HG03457 (cell line): ENCODE results near the gene XYLT2.

ENCODE experiments used
- ATAC-seq: cut with Tn5 transposase; IDR thresholded peaks from one replicate; pipeline ENCODE4 v1.9.1; 2021; ENCODE audit warnings: moderate number of reproducible peaks; ENCODE audit not compliant: unreplicated experiment

XYLT2 gene

GRCh38 chr17:50348522-50349242 is 2.8 kb downstream of the XYLT2 start:
- no peak for ATAC-seq

DNA sequence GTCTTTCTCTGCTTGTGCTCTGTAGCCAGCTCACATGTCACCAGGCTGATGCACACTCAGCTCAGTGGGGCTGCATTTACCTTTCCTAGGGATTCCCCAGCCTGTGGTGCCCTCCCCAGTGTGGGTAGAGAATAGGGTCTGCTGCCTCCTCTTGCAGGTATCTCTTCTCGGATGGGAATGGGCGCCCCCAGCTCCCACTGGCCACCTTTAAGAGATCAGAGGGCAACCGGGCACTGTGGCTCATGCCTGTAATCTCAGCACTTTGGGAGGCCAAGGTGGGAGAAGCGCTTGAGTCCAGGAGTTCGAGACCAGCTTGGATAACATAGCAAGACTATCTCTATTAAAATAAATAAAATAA is 3.3 kb downstream of the XYLT2 start:
- no peak for ATAC-seq

DNA sequence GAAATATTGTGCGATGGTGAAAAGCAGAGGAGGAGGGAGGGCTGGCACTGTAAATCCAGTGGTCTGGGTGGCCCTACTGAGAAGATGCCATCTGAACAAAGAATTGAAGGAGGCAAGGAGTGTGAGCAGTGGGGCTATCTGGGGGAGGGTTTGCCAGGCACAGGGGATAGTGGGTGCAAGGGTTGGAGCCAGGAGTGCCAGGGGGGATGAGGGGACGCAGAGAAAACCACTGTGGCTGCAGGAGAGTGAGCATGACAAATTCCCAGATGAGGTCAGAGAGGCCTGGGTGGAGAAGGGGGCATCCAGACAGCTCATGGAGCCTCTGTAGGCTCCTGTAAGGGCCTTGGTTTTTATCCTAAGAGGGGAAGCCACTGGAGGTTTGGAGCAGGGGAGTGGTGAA is 4.8 kb downstream of the XYLT2 start:
- no peak for ATAC-seq

DNA sequence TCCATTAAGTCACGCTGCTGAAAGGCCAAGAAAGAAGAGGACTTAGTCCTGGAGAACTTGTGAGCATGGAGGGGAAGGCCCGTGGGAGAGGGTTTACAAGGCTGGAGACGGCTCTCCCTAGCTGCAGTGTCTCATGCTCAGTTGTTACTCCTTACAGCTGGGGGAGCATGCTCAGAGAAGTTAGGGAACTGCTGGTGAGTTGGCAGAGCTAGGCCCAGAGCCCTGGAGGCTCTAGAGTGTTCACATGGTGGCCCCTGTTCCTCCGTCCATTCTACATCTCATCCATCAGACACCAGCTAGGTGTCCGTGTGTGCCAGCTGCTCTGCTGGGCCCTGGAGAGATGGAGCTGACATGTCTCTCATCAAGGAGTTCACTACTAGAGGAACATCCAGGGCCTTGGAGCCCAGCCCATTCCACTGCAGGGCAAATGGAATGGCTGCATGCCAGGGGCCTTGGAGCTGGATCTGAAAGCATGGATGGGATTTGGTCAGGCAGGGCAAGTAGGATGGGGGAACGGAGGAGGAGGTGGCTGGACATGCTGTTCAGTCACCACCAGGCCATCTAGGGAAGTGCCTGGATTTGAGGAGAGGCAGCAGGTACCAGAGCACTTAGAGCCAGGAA is 6.3 kb downstream of the XYLT2 start:
- ATAC-seq = no peak

- ATAC-seq = no peak
These were observed 7.0 kb downstream of the XYLT2 start for GRCh38 chr17:50352693-50353599.

DNA sequence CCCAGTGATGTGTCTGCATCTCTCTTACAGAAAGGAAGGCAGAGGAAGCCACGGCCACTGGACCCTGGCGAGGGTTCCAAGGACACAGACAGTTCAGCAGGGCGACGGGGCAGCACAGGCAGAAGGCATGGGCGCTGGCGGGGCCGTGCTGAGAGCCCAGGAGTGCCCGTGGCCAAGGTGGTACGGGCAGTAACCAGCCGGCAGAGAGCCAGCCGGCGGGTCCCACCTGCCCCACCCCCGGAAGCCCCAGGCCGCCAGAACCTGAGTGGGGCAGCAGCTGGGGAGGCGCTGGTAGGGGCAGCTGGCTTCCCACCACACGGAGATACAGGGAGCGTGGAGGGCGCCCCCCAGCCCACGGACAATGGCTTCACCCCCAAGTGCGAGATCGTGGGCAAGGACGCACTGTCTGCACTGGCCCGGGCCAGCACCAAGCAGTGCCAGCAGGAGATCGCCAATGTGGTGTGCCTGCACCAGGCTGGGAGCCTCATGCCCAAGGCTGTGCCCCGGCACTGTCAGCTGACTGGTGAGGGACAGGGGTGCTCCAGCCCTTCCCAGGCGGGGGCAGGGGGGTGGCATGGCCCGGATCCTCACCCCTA is 7.8 kb downstream of the XYLT2 start:
- no peak for ATAC-seq

- no peak for ATAC-seq
These were observed 8.3 kb downstream of the XYLT2 start for GRCh38 chr17:50354198-50354597.

GRCh38 chr17:50354776-50355175 is 8.8 kb downstream of the XYLT2 start:
- no peak for ATAC-seq

- no peak for ATAC-seq
These were observed 9.4 kb downstream of the XYLT2 start for GRCh38 chr17:50355336-50355700.

DNA sequence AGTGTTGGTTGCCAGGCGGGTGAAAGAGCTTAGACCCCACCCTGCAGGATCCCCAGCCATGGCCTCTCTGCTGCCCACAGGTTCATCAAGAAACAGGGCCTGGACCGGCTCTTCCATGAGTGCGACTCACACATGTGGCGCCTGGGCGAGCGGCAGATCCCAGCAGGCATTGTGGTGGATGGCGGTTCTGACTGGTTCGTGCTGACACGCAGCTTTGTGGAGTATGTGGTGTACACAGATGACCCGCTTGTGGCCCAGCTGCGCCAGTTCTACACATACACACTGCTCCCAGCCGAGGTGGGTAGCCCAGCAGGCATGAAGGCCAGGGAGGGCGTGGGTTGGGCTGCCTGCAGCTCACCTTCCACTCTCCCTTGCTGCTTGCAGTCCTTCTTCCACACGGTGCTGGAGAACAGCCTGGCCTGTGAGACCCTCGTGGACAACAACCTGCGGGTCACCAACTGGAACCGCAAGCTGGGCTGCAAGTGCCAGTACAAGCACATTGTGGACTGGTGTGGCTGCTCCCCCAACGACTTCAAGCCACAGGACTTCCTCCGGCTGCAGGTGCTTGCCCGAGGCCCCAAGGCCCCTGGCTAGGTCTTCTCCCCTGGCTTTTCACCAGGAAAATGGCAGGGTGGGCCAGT is 9.9 kb downstream of the XYLT2 start:
- no peak for ATAC-seq

DNA sequence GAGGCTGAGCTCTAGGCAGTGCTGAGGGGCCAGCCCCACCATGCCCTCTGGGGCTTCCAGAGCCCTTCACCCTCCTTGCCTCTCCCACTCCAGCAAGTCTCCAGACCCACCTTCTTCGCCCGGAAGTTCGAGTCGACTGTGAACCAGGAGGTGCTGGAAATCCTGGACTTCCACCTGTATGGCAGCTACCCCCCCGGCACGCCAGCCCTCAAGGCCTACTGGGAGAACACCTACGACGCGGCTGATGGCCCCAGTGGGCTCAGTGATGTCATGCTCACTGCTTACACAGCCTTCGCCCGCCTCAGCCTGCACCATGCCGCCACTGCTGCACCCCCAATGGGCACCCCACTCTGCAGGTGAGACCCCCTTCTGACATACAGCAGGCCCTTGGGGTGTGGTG is 10.5 kb downstream of the XYLT2 start:
- ATAC-seq = no peak

GRCh38 chr17:50356892-50357510 is 11.1 kb downstream of the XYLT2 start:
- no peak for ATAC-seq

DNA sequence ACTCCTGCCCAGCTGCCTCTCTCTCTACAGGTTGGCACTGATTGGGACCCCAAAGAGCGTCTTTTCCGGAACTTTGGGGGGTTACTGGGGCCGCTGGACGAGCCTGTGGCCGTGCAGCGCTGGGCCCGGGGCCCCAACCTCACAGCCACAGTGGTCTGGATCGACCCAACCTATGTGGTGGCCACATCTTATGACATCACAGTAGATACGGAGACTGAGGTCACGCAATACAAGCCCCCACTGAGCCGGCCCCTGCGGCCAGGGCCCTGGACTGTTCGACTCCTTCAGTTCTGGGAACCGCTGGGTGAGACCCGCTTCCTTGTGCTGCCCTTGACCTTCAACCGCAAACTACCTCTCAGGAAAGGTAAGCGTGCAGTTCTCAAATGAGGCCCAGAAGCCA is 12.3 kb downstream of the XYLT2 start:
- no peak for ATAC-seq

DNA sequence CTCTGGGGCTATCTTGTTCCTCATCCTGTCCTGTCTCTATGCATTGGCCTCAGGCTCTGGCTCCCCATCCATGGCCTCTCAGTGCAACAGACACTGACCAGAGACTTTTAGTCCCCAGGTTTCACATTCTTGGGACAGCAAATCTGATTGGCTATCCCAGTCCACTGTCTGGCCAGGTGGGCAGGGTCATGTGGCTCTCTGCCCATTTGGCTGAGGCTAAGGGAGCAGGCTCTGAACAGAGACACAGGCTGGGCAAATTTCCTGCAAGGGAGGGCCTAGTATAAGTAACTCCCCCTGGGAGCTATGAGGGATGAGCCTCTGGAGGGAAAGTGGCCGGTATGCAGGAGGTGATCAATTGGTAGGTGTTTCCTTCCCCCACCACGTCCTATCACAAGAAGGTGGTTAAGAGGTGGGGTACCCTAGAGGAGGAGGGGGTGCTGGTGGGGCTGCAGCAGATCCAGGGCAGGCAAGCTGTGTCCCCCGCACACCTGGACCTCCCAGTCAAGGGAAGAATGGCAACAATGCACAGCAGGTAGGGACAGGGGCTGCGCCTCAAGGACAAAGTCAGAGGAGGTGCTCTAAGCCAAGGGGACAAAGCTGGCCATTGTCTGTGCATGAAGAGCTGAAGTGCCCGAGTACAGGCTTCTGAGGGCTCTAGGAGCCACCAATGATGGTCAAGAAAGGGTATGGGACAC is 13.2 kb downstream of the XYLT2 start:
- ATAC-seq = no peak

DNA sequence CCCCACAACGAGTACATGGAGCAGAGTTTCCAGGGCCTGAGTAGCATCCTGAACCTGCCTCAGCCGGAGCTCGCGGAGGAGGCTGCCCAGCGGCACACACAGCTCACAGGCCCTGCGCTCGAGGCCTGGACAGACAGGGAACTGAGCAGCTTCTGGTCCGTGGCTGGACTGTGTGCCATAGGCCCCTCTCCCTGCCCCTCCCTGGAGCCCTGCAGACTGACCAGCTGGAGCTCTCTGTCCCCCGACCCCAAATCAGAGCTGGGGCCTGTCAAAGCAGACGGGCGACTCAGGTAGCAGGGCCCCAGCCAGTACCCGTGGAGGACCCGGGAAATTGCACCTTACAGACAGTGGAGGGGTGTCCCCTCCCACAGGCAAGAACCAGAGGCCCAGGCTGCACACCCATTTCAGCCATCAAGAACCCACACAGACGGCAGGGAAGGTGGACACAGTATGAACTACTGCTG is 14.1 kb downstream of the XYLT2 start:
- ATAC-seq = no peak

GRCh38 chr17:50360486-50361115 is 14.7 kb downstream of the XYLT2 start:
- no peak for ATAC-seq

DNA sequence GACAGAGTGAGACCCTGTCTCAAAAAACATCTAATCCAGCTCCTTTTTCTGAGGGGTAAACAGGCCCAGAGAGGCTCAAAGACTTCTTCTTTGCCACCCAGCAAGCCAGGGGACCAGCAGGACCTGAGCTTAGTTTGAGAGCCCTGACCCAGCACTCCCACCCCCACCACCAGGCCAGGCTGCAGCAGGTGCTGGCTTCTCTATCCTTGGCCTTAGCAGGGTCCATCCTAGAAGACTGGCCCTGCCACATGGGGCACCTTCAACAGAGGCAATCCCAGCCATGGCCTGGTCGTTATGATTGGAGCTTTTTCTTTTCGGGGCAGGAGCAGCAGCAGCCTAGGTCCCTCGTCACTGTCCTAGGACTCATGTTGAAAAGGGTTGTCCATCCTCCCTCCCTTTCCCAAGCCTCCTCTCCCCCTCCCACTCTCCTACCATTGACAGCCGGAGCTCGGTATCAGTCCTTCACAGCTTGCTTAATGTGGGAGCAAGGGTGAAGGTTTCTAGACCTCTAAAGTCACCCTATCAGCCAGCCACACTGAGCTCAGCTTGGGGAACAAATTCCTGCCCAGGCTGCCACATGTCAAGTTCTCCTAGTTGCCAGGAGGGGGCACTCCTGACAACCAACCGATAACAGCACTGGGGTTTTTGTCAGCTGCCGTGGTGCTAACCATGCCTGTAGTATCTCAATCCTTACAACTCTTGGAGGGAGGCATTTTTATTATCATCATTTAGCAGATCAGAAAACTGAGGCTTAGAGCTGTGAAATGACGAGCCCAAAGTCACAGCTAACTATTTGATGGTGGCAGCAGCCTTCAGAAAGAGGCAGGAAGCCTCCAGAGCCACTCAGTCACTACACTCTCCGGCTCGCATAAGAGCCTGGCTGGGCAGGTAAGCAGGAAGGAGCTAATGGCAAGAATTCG is 15.9 kb downstream of the XYLT2 start:
- ATAC-seq = no peak

DNA sequence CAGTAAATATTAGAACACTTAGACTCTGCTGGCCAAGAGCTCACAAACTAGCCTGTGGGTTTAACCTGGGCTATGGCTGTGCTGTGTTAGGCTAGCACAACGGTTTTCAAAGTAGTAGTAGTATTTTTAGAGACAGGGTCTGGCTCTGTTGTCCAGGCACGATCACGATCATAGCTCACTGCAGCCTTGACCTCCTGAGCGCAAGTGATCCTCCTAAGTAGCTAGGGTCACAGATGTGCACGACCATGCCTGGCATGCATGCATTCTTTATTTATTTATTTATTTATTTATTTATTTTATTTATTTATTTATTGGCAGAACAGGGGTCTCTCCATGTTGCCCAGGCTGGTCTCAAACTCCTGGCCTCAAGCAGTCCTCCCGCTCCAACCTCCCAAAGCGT is 16.7 kb downstream of the XYLT2 start:
- ATAC-seq = no peak
